ENCODE data around the gene MAGI1.
A peak's percentile ranks its signal among the peaks of the same experiment; 100 is the strongest.

The MAGI1 gene

DNA sequence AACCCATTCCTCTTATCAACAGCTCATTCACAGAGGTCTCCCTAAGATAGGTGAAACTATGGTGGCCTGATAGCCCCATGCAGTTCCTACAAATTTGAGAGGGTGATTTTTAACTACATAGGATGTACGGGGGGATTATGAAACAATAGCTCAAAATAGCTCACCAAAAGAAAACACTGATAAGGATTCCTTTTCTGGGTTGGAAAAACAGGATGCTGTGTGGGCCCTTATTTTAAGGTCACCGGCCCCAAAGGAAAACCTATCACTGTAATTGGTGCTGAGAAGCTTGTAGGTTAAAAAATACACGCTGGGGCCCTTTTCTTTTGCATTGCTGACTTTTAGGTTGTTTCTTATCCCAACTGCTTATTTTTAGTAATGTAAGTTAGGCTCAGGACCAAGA lies 627.4 kb downstream of the MAGI1 start:
- H3K4me1 ChIP-seq (ENCODE audit: control insufficient read depth, insufficient read depth, low read length): peaks cover 29% of the 10 kb centered on the region
- H3K27ac ChIP-seq (ENCODE audit: low read depth, low read length): no peak overlapping the region

DNA sequence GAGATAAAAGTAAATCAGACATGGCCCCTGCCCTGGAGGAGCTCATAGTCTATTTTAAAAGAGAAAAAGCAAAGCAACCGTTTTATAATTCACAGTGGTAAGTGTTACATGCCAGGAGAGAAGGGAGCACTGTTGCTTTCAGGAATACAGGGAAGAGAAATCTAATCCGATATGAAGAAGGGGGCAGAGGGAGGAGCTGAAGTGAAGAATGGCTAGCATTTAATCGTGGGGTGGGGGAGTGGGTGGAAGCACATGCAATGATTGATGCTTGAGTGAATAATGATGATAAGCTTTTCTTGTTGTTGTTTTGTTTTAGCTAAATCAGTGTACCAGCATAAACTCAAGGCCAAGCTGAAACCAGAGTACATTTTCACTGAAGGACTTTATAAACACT lies 629.5 kb downstream of the MAGI1 start:
- Histone ChIP-seq H3K4me1 (ENCODE audit: control insufficient read depth, insufficient read depth, low read length) (peaks cover 29% of the 10 kb centered on the region), H3K9ac (ENCODE audit: low read length) (no peak overlapping the region), H3K27me3 (ENCODE audit: control insufficient read depth, insufficient read depth, low read length) (no peaks in the 10 kb centered on the region), H3K4me3 (ENCODE audit: low read length) (no peak overlapping the region), H3K27ac (ENCODE audit: low read depth, low read length) (peak overlapping the region; percentile 71), H3K36me3 (ENCODE audit: control insufficient read depth, insufficient read depth, low read length) (no peaks in the 10 kb centered on the region)

More for the DNA sequence above, 627.4 kb downstream of the MAGI1 start:
- Histone ChIP-seq H3K4me3 (ENCODE audit: low read length) (no peak overlapping the region), H3K36me3 (ENCODE audit: control insufficient read depth, insufficient read depth, low read length) (no peaks in the 10 kb centered on the region), H3K9ac (ENCODE audit: low read length) (no peak overlapping the region), H3K27me3 (ENCODE audit: control insufficient read depth, insufficient read depth, low read length) (no peaks in the 10 kb centered on the region)

DNA sequence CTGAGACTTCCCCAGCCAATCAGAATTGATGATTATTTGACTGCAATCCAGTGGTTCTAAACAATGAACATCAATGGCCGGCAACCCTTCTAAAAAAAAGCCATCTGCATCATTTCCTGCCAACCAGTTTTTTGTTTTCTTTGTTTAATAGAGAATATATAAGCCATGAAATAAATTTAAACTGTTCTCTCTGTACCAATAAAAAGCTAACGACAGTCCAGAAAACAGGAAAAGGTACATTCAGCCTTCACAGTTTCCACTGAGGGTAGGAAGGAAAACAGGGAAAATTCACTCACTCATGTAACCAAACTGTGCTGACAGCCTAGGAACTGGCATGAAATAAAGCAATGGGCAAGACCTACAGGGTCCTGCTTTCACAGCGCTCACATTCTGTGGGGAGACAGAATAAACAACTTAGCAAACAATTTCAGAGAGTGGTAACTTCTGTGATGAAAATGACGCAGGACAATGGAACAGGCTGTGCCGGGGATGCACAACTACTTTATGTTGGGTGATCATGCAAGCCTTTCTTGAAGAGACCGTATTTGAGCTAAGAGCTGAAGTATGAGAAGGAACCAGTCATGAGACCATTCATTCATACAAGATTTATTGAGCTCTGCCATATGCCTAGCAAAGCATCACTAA lies 630.1 kb downstream of the MAGI1 start:
- H3K4me1 ChIP-seq (ENCODE audit: control insufficient read depth, insufficient read depth, low read length): peaks cover 29% of the 10 kb centered on the region
- H3K36me3 ChIP-seq (ENCODE audit: control insufficient read depth, insufficient read depth, low read length): no peaks in the 10 kb centered on the region
- peak overlapping the region; percentile 71 for H3K27ac ChIP-seq (ENCODE audit: low read depth, low read length)
- H3K27me3 ChIP-seq (ENCODE audit: control insufficient read depth, insufficient read depth, low read length): no peaks in the 10 kb centered on the region
- no peak overlapping the region for H3K9ac ChIP-seq (ENCODE audit: low read length)
- H3K4me3 ChIP-seq (ENCODE audit: low read length): no peak overlapping the region

DNA sequence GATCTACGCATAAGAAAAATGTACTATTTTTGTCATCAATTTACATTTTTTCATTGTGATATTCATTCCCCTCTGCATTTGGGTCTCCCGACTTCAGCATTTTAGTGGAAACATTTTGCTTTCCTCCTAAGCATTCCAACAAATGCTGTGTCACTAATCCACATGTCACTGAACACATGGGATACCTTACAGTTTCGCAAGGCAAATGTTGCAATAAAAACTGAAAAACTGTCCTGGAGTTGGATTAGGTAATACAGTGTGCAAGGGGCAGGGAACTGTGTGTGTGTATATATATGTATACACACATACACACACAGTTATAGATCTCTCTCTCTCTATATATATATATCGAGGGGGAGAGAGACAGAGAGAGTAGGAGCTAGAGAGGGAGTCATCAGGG lies 632.2 kb downstream of the MAGI1 start:
- no peaks in the 10 kb centered on the region for H3K36me3 ChIP-seq (ENCODE audit: control insufficient read depth, insufficient read depth, low read length)
- no peak overlapping the region for H3K9ac ChIP-seq (ENCODE audit: low read length)
- peaks cover 27% of the 10 kb centered on the region for H3K4me1 ChIP-seq (ENCODE audit: control insufficient read depth, insufficient read depth, low read length)
- H3K27me3 ChIP-seq (ENCODE audit: control insufficient read depth, insufficient read depth, low read length): no peaks in the 10 kb centered on the region
- no peak overlapping the region for H3K27ac ChIP-seq (ENCODE audit: low read depth, low read length)
- no peak overlapping the region for H3K4me3 ChIP-seq (ENCODE audit: low read length)

DNA sequence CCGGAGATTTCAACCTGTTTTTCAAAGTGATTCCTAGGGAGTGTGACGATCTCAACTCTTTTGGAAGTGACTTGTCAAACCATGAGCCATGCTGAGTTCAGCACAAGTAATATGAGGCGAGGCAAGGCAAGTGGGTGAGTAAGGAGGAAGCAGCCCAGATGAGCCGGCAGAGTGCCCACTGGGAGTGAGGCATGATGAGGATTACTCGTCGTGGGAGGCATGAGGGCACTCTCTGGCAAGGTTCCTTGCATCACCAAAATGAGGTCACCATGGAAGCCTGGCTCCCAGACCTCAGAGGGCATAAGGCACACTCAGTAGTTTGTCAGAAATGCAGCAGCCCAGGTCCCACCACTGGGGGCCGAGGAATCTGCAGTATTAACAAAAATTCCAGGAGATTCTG lies 636.1 kb downstream of the MAGI1 start:
- no peak overlapping the region for H3K9ac ChIP-seq (ENCODE audit: low read length)
- peaks cover 12% of the 10 kb centered on the region for H3K4me1 ChIP-seq (ENCODE audit: control insufficient read depth, insufficient read depth, low read length)

DNA sequence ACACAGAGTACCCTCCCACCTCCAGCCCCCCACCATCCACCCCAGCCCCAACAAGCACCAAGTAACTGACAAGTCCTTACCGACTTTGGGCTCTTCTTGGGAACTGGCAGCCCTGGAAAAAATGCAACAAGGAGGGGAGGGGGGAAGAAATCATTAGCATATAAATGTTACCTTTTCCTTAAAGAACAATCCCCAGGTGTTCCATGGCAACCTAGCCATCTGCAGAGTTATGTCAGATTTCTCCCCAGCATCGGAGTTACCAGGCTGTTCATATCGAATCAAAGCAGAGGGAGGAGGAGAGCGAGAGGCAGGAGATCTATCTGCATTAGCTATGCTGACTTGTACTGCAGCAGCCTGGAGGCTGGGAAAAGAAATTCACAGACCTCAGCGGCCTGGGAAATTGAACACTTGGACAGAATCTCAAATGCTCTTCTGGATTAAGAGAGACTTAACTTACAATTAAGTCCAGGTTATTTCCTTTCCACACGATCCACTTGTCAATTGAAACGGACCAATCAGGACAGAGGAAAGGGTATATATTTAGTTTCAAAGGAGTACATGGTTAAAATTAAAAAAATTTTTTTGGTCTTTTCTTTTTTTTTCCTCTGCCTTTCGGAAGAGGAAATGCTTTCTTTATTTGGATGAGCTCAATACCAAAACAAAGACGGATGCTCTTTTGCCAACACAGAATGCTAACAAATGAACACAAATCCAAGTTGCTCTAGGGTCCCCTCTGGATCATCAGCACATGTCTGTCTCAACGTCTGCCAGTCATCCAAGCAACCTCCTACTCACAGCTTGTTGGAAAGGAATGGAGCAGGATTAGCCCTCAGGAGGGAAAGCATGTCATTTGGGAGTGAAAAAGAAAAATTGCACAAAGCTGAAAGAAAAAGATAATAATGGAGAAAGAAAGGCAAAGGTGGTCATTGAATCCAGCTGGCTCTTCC lies 637.1 kb downstream of the MAGI1 start:
- H3K4me3 ChIP-seq (ENCODE audit: low read length): no peak overlapping the region
- H3K36me3 ChIP-seq (ENCODE audit: control insufficient read depth, insufficient read depth, low read length): no peaks in the 10 kb centered on the region
- H3K27me3 ChIP-seq (ENCODE audit: control insufficient read depth, insufficient read depth, low read length): no peaks in the 10 kb centered on the region
- H3K27ac ChIP-seq (ENCODE audit: low read depth, low read length): peak overlapping the region; percentile 50
- H3K4me1 ChIP-seq (ENCODE audit: control insufficient read depth, insufficient read depth, low read length): peaks cover 12% of the 10 kb centered on the region
- no peak overlapping the region for H3K9ac ChIP-seq (ENCODE audit: low read length)

More for the DNA sequence above, 636.1 kb downstream of the MAGI1 start:
- Histone ChIP-seq H3K4me3 (ENCODE audit: low read length) (no peak overlapping the region), H3K27ac (ENCODE audit: low read depth, low read length) (peak overlapping the region; percentile 50), H3K36me3 (ENCODE audit: control insufficient read depth, insufficient read depth, low read length) (no peaks in the 10 kb centered on the region), H3K27me3 (ENCODE audit: control insufficient read depth, insufficient read depth, low read length) (no peaks in the 10 kb centered on the region)

DNA sequence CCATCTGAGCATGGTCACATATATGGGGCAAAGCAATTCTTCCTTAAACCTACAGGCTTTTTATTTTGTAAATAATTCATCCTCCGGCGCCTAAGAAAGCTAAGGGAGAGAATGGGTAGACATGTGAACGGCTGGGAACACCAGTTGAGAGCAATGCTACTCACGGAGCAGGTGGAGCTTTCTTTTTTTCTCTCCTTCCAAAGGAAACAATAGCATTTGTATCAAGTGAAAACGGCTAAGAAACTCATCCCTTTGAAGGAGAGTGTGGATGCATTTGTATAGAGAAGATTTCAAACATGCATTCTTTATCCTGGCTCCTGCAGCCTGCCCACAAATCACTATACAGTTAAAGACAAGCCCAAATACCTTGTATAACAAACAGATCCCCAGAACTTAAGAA lies 637.8 kb downstream of the MAGI1 start:
- Histone ChIP-seq H3K9ac (ENCODE audit: low read length) (no peak overlapping the region), H3K27ac (ENCODE audit: low read depth, low read length) (no peak overlapping the region), H3K4me3 (ENCODE audit: low read length) (no peak overlapping the region), H3K4me1 (ENCODE audit: control insufficient read depth, insufficient read depth, low read length) (peaks cover 12% of the 10 kb centered on the region), H3K36me3 (ENCODE audit: control insufficient read depth, insufficient read depth, low read length) (no peaks in the 10 kb centered on the region), H3K27me3 (ENCODE audit: control insufficient read depth, insufficient read depth, low read length) (no peaks in the 10 kb centered on the region)

DNA sequence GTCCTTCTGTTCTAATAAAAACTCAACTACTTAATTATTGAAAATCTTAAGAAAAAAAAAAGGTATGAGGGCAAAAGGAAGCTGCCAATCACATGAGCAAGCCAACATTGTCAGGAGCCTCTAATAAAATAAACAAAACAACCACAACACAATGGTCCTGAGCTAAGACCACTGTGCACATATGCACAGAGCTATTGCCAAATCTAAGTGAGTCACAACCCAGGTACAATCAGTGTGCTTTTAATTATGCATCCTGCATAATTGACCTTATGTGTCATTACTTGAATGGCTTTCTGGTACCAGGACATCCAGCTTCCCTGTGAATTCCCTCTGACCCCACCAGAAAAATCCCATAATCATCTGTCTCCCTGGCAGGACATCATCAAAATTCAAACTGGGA lies 639.8 kb downstream of the MAGI1 start:
- Histone ChIP-seq H3K27ac (ENCODE audit: low read depth, low read length) (peak overlapping the region; percentile 13), H3K9ac (ENCODE audit: low read length) (no peak overlapping the region), H3K4me3 (ENCODE audit: low read length) (no peak overlapping the region), H3K27me3 (ENCODE audit: control insufficient read depth, insufficient read depth, low read length) (no peaks in the 10 kb centered on the region), H3K4me1 (ENCODE audit: control insufficient read depth, insufficient read depth, low read length) (peaks cover 17% of the 10 kb centered on the region), H3K36me3 (ENCODE audit: control insufficient read depth, insufficient read depth, low read length) (no peaks in the 10 kb centered on the region)

DNA sequence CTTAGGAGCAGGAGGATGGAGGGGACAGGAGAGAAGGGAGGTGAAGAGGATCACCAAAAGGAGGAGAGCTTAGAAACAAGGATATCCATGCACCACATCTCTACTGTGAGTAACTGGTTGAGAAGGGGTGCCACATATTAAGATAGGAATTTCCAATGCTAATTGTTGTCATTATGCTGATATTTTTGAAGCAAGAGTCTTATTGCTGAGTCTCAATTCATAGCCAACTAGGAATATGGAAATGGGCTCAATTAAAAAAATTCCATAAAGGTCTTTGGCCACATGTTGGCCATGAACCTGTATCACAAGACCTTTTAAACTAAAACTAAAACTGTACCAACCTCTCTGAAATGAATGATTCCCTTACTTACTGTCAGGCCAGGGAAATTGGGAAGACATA lies 642.6 kb downstream of the MAGI1 start:
- H3K36me3 ChIP-seq (ENCODE audit: control insufficient read depth, insufficient read depth, low read length): no peaks in the 10 kb centered on the region
- no peaks in the 10 kb centered on the region for H3K27me3 ChIP-seq (ENCODE audit: control insufficient read depth, insufficient read depth, low read length)
- no peak overlapping the region for H3K4me3 ChIP-seq (ENCODE audit: low read length)
- peaks cover 7% of the 10 kb centered on the region for H3K4me1 ChIP-seq (ENCODE audit: control insufficient read depth, insufficient read depth, low read length)
- no peak overlapping the region for H3K27ac ChIP-seq (ENCODE audit: low read depth, low read length)
- no peak overlapping the region for H3K9ac ChIP-seq (ENCODE audit: low read length)

DNA sequence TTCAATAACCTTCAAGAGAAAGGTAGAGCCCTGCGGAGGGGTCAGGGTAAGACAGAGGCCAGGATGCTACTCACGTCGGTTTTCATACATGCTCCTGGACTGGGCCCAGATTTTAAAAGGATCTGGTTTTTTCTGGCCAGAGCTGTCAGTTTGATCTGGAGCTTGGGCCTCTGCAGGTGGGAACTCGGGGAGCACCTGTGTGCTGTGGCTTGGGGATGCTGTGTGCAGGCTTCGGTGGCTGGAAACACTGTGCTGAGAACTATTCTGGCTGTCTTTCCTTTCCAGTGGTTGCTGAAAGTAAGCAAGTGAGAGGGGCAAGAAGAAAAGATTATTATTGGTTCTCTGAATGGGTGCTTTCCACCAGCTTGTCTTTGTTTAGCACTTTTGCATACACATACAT lies 647.6 kb downstream of the MAGI1 start:
- Histone ChIP-seq H3K36me3 (ENCODE audit: control insufficient read depth, insufficient read depth, low read length) (no peaks in the 10 kb centered on the region), H3K27me3 (ENCODE audit: control insufficient read depth, insufficient read depth, low read length) (no peaks in the 10 kb centered on the region), H3K27ac (ENCODE audit: low read depth, low read length) (no peak overlapping the region), H3K4me1 (ENCODE audit: control insufficient read depth, insufficient read depth, low read length) (peaks cover 6% of the 10 kb centered on the region), H3K4me3 (ENCODE audit: low read length) (no peak overlapping the region), H3K9ac (ENCODE audit: low read length) (no peak overlapping the region)

DNA sequence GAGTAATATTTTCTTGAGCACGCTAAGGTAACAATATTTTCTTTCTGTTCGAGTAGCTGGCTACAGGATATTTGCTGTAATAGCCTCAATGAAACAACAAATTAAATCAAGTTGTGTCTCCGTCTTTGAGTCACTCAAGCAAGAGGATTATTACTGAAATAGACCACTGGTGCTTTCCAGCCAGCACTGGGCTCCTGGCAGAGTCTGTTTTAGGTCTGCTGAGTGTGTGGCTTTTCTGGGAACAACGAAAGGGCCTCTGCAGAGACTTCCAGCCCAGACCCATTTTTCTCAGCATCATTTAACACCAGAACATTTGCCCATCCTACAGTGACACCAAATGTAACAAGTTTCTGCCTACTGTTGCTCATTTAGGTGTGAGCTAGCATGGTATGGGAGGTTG lies 652.9 kb downstream of the MAGI1 start:
- no peak overlapping the region for H3K9ac ChIP-seq (ENCODE audit: low read length)
- no peak overlapping the region for H3K4me3 ChIP-seq (ENCODE audit: low read length)
- peak overlapping the region; percentile 38 for H3K27ac ChIP-seq (ENCODE audit: low read depth, low read length)
- no peaks in the 10 kb centered on the region for H3K27me3 ChIP-seq (ENCODE audit: control insufficient read depth, insufficient read depth, low read length)
- peaks cover 6% of the 10 kb centered on the region for H3K4me1 ChIP-seq (ENCODE audit: control insufficient read depth, insufficient read depth, low read length)
- H3K36me3 ChIP-seq (ENCODE audit: control insufficient read depth, insufficient read depth, low read length): peaks cover 5% of the 10 kb centered on the region

DNA sequence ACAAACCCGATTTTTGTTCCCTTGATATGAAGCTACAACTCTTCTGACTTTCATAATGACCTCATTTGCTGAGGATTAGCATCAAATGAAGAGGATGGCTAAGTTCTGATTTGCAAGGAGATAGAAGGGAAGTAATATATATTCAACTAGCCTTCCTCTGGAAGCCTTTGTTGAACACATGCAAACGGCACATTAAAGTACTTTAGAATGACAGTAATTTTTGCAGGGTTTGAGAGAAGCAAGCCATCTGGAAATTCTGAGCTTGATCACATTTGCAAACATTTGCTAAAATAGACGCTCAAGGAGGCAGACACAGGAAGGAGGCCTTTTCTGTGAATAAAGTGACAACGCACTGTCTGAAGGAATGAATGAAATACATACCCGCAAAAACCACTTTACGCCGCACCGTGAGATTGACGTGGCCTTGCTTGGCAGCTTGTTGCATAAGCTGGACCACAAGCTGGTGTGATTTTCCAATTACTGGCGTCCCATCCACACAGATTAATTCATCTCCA lies 657.2 kb downstream of the MAGI1 start:
- H3K27ac ChIP-seq (ENCODE audit: low read depth, low read length): no peak overlapping the region
- H3K36me3 ChIP-seq (ENCODE audit: control insufficient read depth, insufficient read depth, low read length): peaks cover 14% of the 10 kb centered on the region

More for the DNA sequence above, 657.2 kb downstream of the MAGI1 start:
- Histone ChIP-seq H3K4me1 (ENCODE audit: control insufficient read depth, insufficient read depth, low read length) (peaks cover 6% of the 10 kb centered on the region), H3K27me3 (ENCODE audit: control insufficient read depth, insufficient read depth, low read length) (no peaks in the 10 kb centered on the region), H3K9ac (ENCODE audit: low read length) (no peak overlapping the region), H3K4me3 (ENCODE audit: low read length) (no peak overlapping the region)
